MM.1S (cell line): ENCODE measurements around the gene PPFIA2.

ENCODE experiments used
- DNase-seq: peaks from one replicate; pipeline ENCODE4 v3.0.0-alpha.2; 2015
- H2AFZ ChIP-seq: fragments of 300-600 bp; sonication (generic); 2 replicates; pipeline ENCODE4 v1.6.0; 2016; ENCODE audit warnings: antibody characterized with exemption, low read length
- H3F3A ChIP-seq: fragments of 300-600 bp; sonication (generic); 2 replicates; pipeline ENCODE4 v1.6.1; 2016; ENCODE audit warnings: mild to moderate bottlenecking, antibody characterized with exemption, low read length, moderate library complexity, mixed read lengths; ENCODE audit not compliant: insufficient read depth
- H3K27ac ChIP-seq: fragments of 300-600 bp; sonication (generic); 2 replicates; pipeline ENCODE4 v1.5.1; 2016; ENCODE audit warnings: mild to moderate bottlenecking, low read length
- H3K27me3 ChIP-seq: fragments of 300-600 bp; sonication (generic); replicated peaks from 2 replicates; pipeline ENCODE4 v1.6.0; 2016; ENCODE audit warnings: low read length; ENCODE audit not compliant: insufficient read depth
- H3K36me3 ChIP-seq: fragments of 300-600 bp; sonication (generic); replicated peaks from 2 replicates; pipeline ENCODE4 v1.6.1; 2016; ENCODE audit warnings: mild to moderate bottlenecking, low read length, mixed read lengths; ENCODE audit not compliant: insufficient read depth
- H3K4me1 ChIP-seq: fragments of 300-600 bp; sonication (generic); 2 replicates; pipeline ENCODE4 v1.6.1; 2016; ENCODE audit warnings: low read length, mixed read lengths
- H3K4me2 ChIP-seq: fragments of 300-600 bp; sonication (generic); 2 replicates; pipeline ENCODE4 v1.6.0; 2016; ENCODE audit warnings: low read depth, low read length
- H3K4me3 ChIP-seq: fragments of 300-600 bp; sonication (generic); 2 replicates; pipeline ENCODE4 v1.5.1; 2016; ENCODE audit warnings: low read length, mixed read lengths
- H3K79me2 ChIP-seq: fragments of 300-600 bp; sonication (generic); 2 replicates; pipeline ENCODE4 v1.6.1; 2016; ENCODE audit warnings: mixed run types, low read length, mixed read lengths
- H3K9ac ChIP-seq: fragments of 300-600 bp; sonication (generic); 2 replicates; pipeline ENCODE4 v1.6.1; 2016; ENCODE audit warnings: low read length, mixed read lengths
- H3K9me2 ChIP-seq: fragments of 300-600 bp; sonication (generic); replicated peaks from 2 replicates; pipeline ENCODE4 v1.6.1; 2016; ENCODE audit warnings: mild to moderate bottlenecking, low read length, mixed read lengths; ENCODE audit not compliant: insufficient read depth
- H3K9me3 ChIP-seq: fragments of 300-600 bp; sonication (generic); replicated peaks from 2 replicates; pipeline ENCODE4 v1.6.1; 2016; ENCODE audit warnings: mild to moderate bottlenecking, low read length, mixed read lengths; ENCODE audit not compliant: insufficient read depth
- H4K20me1 ChIP-seq: fragments of 300-600 bp; sonication (generic); 2 replicates; pipeline ENCODE4 v1.6.1; 2016; ENCODE audit warnings: mild to moderate bottlenecking, low read length, moderate library complexity, mixed read lengths; ENCODE audit not compliant: insufficient read depth
- EZH2 ChIP-seq: fragments of 300-600 bp; sonication (generic); optimal IDR thresholded peaks from 2 replicates; pipeline ENCODE3; 2017; ENCODE audit warnings: low read depth, mild to moderate bottlenecking, antibody characterized with exemption, low read length, mixed read lengths
- EZH2phosphoT487 ChIP-seq: fragments of 300-600 bp; sonication (generic); IDR thresholded peaks from 2 replicates; pipeline ENCODE4 v1.6.1; 2018; ENCODE audit warnings: antibody characterized with exemption, low read length
- TF ChIP-seq, protein P1 (sequence below): fragments of 300-600 bp; sonication (generic); IDR thresholded peaks from 2 replicates; pipeline ENCODE4 v1.5.1; 2016; ENCODE audit warnings: antibody characterized with exemption, low read length, mixed read lengths

Gene PPFIA2

DNA sequence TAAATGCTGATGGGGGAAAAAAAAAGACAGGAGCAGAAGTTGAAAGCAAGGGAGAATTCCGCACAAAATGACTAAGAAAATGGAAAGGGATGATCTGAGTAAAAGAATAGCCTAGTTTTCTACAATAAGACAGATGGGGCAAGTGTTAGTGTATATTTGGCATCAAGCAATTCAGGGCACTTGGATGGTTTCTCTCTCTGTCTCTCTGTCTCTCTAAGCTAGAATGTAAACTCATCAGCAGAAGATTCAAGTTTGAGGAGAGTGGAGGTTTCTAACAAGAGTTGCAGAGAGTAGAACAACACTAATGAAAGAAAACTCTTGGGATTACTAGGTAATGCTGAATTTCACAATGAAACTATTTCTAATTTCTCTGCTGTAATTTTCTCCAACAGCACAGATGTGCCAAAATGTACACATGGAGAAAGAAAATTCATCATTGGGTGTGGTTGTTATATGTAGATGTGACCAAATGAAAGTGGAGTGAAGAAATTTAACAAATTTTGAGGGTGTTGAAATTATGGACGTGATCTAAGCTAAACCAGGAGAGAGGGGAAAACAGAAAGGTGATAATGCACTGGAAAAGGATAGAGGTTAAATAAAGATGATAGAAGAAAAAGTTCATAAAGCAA, 444.1 kb downstream of the PPFIA2 start:
- no peaks in the 10 kb centered on the region for H3K79me2 ChIP-seq
- no peaks in the 10 kb centered on the region for H4K20me1 ChIP-seq
- no peak overlapping the region for H3K4me2 ChIP-seq
- DNase-seq: no peak
- H3K36me3 ChIP-seq: no peaks in the 10 kb centered on the region
- H3K9ac ChIP-seq: no peak overlapping the region
- no peaks in the 10 kb centered on the region for H3K9me2 ChIP-seq
- no peaks in the 10 kb centered on the region for H3K4me1 ChIP-seq
- no peaks in the 10 kb centered on the region for H3F3A ChIP-seq
- H3K9me3 ChIP-seq: no peaks in the 10 kb centered on the region; the same call in 1 of the 2 replicates
- TF ChIP-seq EZH2 (no peak), EZH2phosphoT487 (no peak)
- TF ChIP-seq, protein P1, sequence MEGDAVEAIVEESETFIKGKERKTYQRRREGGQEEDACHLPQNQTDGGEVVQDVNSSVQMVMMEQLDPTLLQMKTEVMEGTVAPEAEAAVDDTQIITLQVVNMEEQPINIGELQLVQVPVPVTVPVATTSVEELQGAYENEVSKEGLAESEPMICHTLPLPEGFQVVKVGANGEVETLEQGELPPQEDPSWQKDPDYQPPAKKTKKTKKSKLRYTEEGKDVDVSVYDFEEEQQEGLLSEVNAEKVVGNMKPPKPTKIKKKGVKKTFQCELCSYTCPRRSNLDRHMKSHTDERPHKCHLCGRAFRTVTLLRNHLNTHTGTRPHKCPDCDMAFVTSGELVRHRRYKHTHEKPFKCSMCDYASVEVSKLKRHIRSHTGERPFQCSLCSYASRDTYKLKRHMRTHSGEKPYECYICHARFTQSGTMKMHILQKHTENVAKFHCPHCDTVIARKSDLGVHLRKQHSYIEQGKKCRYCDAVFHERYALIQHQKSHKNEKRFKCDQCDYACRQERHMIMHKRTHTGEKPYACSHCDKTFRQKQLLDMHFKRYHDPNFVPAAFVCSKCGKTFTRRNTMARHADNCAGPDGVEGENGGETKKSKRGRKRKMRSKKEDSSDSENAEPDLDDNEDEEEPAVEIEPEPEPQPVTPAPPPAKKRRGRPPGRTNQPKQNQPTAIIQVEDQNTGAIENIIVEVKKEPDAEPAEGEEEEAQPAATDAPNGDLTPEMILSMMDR: no peak
- H3K27ac ChIP-seq: no peak overlapping the region
- H3K27me3 ChIP-seq: no peaks in the 10 kb centered on the region
- H3K4me3 ChIP-seq: no peak overlapping the region
- H2AFZ ChIP-seq: no peak overlapping the region

DNA sequence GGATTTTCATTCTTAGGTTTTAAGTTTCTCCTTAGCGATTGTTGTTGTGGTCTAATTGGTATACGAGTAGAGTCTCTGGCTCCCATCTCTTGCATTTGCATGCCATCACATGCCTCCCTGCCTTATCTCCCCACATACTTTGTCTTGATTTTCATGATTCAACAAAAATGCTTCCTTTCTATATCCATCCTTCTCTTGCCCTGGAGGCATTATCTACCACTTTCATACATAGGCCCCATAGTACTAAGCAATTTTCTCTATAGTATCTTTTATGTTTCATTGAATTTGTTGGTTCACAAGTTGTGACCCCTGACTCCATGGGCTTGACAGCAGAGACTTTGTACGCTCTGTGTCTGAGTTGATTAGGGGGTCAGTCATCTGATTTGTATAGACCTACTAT, 455.2 kb downstream of the PPFIA2 start:
- H3K27ac ChIP-seq: no peak overlapping the region
- no peak overlapping the region for H3K4me2 ChIP-seq
- no peak for DNase-seq
- H3K4me3 ChIP-seq: no peak overlapping the region
- no peaks in the 10 kb centered on the region for H3K79me2 ChIP-seq
- no peaks in the 10 kb centered on the region for H4K20me1 ChIP-seq
- no peaks in the 10 kb centered on the region for H3K4me1 ChIP-seq
- TF ChIP-seq EZH2 (no peak), EZH2phosphoT487 (no peak)
- TF ChIP-seq, protein P1: no peak
- H2AFZ ChIP-seq: no peak overlapping the region
- no peaks in the 10 kb centered on the region for H3F3A ChIP-seq
- no peaks in the 10 kb centered on the region for H3K9me3 ChIP-seq
- no peaks in the 10 kb centered on the region for H3K9me2 ChIP-seq
- H3K36me3 ChIP-seq: no peaks in the 10 kb centered on the region
- no peak overlapping the region for H3K9ac ChIP-seq
- no peaks in the 10 kb centered on the region for H3K27me3 ChIP-seq

DNA sequence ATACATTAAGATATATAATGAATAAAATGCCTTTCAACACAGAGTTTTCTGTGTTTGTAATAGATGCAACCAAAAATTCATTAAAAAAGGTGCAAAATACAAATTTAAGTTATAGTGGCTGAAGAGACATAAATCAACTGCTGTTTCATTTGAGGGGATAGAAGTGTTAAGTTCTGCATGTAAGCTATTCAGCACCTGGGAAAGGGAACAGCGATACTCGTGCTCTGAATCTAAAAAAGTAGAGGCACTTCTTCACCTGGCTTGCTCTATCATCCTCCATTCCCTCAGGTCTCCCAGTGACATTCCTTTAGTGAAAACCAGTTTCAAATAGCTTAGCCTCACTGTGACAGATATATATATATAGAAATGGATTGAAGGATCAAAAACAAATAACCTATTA, 458.7 kb downstream of the PPFIA2 start:
- Histone ChIP-seq H3K9me3 (no peaks in the 10 kb centered on the region), H3K9me2 (no peaks in the 10 kb centered on the region), H3K9ac (no peak overlapping the region), H4K20me1 (no peaks in the 10 kb centered on the region), H3K27ac (no peak overlapping the region), H3K27me3 (no peaks in the 10 kb centered on the region), H3K79me2 (no peaks in the 10 kb centered on the region), H3F3A (no peaks in the 10 kb centered on the region), H3K4me3 (no peak overlapping the region), H3K4me2 (no peak overlapping the region), H3K36me3 (no peaks in the 10 kb centered on the region), H3K4me1 (no peaks in the 10 kb centered on the region), H2AFZ (no peak overlapping the region)
- TF ChIP-seq, protein P1: no peak
- TF ChIP-seq EZH2phosphoT487: no peak
- TF ChIP-seq EZH2: no peak
- DNase-seq: no peak
